Stimulated activated naive CD8-positive, alpha-beta T cell treated with anti-CD3 and anti-CD28 coated beads, Interleukin-15, Interleukin-2, amounts not matched to agents 100 U/mL and 50 U/mL, for 24 hours (primary cell): ENCODE results near the gene MIA.
"Not testable (repeated sequence)": the region's sequence is repeated elsewhere in the genome, so short reads cannot be mapped to it uniquely, and the experiment has no call there.

Experiments used
- ATAC-seq: fragments of 150-1000 bp; cut with Tn5 transposase; one replicate; pipeline ENCODE4 v1.10.0; 2021
- DNase-seq: peaks from one replicate; pipeline ENCODE4 v3.0.0; 2021

The MIA gene

GRCh38 chr19:40803857-40804782 lies 28.8 kb downstream of the MIA start:
- DNase-seq = peak; percentile 57
- peak; percentile 26 for ATAC-seq

GRCh38 chr19:40804783-40805242 lies 29.5 kb downstream of the MIA start:
- DNase-seq = no peak
- no peak for ATAC-seq

GRCh38 chr19:40805258-40805868 lies 30.0 kb downstream of the MIA start:
- DNase-seq (no peak), ATAC-seq (no peak)

GRCh38 chr19:40806423-40807146 lies 31.3 kb downstream of the MIA start:
- DNase-seq (peak; percentile 89), ATAC-seq (peak; percentile 61)

DNA sequence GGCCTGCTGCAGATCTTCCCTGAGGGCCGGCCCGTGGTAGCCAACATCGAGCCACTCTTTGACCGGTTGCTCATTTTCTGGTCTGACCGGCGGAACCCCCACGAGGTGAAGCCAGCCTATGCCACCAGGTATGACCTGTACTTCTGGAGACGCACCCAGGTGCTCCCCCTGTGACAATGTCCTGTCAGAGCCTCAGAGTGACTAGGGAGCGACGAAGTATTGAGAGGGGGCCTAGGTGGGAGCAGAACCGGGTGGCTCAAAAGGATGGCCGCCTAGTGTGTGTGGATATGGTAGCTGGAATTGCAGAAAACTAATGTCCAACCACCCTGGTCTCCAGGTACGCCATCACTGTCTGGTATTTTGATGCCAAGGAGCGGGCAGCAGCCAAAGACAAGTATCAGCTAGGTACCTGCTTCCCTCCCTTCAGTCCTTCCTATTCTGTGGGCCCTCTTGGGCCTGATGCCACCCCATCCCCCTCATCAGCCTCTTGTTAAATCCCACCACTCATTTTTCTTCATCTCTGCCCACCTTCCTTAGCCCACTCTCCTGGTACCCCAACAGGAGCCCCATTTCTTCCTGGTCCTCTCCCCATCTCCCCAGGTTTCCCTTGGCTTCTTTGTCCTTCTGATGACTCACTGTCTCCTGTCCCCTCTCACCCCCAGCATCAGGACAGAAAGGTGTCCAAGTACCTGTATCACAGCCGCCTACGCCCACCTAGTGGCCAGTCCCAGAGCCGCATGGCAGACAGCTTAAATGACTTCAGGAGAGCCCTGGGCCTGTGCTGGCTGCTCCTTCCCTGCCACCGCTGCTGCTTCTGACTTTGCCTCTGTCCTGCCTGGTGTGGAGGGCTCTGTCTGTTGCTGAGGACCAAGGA lies 32.1 kb downstream of the MIA start:
- ATAC-seq (no peak), DNase-seq (no peak)

GRCh38 chr19:40808021-40808325 lies 32.7 kb downstream of the MIA start:
- DNase-seq = no peak
- ATAC-seq = no peak

- ATAC-seq (no peak), DNase-seq (no peak)
These were observed 33.2 kb downstream of the MIA start for GRCh38 chr19:40808497-40808896.

GRCh38 chr19:40809358-40810086 lies 34.2 kb downstream of the MIA start:
- ATAC-seq = no peak
- no peak for DNase-seq

GRCh38 chr19:40810160-40810559 lies 34.8 kb downstream of the MIA start:
- no peak for ATAC-seq
- DNase-seq = no peak

- DNase-seq (peak; percentile 71), ATAC-seq (peak; percentile 82)
These were observed 35.5 kb downstream of the MIA start for GRCh38 chr19:40810649-40811408.

- ATAC-seq = no peak
- no peak for DNase-seq
These were observed 36.4 kb downstream of the MIA start for GRCh38 chr19:40811478-40812341.

GRCh38 chr19:40812571-40812970 lies 37.2 kb downstream of the MIA start:
- ATAC-seq, DNase-seq: not testable (repeated sequence)

DNA sequence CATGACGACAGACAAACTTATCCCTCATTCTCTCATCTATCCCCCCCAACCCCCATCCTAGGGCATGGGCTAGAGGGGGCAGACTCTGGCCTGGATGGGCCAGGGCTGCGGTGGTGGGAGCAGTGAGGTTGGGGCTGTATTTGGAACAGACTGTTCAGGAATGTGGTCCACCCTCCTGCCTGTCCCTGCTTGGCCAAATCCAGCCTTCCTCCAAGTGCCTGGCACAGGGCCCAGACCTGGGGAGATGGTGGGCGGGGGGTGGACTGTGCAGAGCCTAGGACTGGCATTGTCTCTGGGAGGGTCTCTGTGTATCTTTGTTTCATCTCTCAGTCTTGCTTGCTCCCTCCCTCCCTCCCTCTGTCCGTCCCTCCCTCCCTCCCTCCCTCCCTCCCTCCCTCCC lies 37.9 kb downstream of the MIA start:
- ATAC-seq = no peak
- no peak for DNase-seq

DNA sequence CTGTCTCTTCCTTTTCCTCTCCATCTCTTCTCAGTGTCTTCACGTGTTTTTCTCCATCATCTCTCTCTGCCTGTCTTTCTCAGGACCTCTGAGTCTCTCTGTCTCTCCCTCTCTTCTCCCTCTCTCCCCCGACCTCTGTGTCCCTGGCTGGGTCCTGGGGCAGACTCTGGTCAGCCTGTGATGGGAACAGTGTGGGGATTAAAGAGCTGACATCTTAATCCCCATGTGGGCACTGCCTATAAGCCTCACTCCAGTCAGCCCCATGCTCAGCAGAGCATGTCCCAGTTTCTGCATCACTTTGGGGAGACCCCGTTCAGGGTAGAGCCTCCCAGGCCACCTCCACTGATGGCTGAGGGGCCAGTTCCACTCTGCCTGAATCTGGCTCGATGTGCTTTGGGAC lies 39.9 kb downstream of the MIA start:
- DNase-seq (no peak), ATAC-seq (no peak)

- peak; percentile 83 for DNase-seq
- peak; percentile 92 for ATAC-seq
These were observed 43.4 kb downstream of the MIA start for GRCh38 chr19:40818480-40819399.

DNA sequence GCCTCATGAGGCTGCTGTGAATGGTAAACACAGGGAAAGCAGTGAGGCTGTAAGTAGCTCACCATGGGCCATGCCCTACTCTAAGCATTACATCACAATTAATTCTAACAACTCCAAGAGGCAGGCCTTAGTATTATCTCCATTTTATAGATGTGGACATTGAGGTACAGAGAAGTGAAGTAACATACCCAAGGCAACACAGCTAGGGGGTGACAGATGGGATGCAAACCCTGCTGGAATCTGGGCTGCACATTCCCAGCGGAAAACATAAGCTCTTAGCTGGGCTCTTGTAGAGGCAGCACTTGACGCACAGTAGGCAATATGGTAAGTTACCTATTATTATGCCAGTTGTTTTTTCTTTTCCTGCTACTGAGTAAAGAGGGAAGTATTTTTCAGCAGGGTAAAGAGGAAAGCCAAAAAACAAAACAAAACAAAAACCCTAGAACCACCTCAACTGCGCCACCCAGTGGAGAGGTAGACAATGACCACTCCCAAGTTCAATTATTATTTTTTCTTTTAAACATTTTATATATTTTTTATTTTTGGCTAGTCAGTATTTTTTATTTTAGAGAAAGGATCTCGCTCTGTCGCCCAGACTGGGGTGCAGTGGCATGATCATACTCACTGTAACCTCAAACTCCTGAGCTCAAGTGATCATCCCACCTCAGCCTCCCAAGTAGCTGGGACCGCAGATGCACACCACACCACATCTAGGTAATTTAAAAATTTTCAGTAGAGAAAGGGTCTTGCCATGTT lies 44.3 kb downstream of the MIA start:
- DNase-seq = peak; percentile 72
- not testable (repeated sequence) for ATAC-seq

DNA sequence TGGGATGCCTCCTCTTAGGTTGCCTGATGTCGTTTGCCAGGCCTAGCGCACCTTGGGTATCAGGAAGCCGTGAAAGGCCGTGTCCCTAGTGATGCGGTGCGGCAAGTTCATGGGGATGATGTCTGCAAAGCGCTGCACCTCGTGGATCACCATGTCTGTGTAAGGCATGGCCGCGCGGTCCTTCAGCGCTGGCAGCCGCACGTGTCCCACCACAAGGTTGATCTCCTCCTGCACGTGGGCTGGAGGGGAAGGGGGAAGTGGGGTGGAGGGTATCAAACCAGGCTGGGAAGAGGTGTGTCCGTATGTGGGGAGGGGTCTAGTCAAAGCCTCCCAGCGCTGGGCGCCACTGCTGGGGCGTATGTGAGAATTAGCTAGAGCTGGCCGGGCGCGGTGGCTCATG lies 46.8 kb downstream of the MIA start:
- no peak for ATAC-seq
- DNase-seq = no peak
